Activated T-cell treated with anti-CD3 and anti-CD28 coated beads, Interleukin-2, amount 50 U/mL, for 24 hours (primary cell): ENCODE data around the gene TMCC2.
"Not testable (repeated sequence)": the region's sequence is repeated elsewhere in the genome, so short reads cannot be mapped to it uniquely, and the experiment has no call there.

Experiments
- DNase-seq: peaks from one replicate; pipeline ENCODE4 v3.0.0-alpha.2; 2020
- H3K27ac Mint-ChIP-seq: 2 replicates; pipeline ENCODE4 v1.8.0; 2020; ENCODE audit warnings: mild to moderate bottlenecking, mixed read lengths
- H3K27me3 Mint-ChIP-seq: 2 replicates; pipeline ENCODE4 v1.8.0; 2020; ENCODE audit warnings: mixed read lengths
- H3K36me3 Mint-ChIP-seq: 2 replicates; pipeline ENCODE4 v1.8.0; 2020; ENCODE audit warnings: low read depth, mixed read lengths
- H3K4me1 Mint-ChIP-seq: 2 replicates; pipeline ENCODE4 v1.8.0; 2020; ENCODE audit warnings: low read depth, mixed read lengths
- H3K4me3 Mint-ChIP-seq: 2 replicates; pipeline ENCODE4 v1.8.0; 2020; ENCODE audit warnings: mild to moderate bottlenecking, moderate library complexity, mixed read lengths
- H3K9me3 Mint-ChIP-seq: 2 replicates; pipeline ENCODE4 v1.8.0; 2020; ENCODE audit warnings: mixed read lengths

TMCC2 gene

DNA sequence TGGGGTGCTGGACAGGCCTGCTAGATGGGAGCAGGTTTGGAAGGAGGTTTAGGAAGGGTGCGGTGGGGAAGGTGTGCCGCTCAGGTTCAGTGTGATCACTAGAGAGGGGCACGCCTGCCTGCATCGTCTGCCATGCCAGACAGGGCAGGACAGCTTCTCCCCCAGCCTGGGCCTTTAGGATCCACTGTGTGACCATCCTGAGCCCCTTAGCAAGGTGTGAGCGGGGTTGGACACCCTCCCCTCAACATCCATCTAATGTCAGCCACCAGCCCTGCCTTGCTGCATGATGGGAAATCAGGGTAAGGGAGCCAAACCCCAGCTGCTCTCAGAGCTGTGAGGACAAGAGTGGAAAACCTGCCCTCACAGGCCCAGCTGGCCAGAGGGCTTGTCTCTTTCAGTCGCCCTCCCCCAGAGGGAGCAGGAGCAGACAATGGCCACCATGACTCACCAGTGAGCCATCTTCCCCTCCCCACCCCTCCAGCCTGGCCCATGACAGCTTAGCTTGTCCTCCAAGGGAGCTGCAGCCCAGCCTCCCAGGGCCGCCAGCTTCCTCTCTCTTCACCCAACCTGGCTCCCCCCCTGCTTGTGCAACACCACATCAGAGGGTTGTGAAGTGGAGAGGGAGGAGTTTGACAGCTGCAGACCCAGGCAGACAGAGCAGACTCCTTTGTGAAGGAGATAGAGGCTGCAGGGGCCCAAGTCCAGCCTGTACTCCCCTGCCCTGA is 56.8 kb downstream of the TMCC2 start:
- Mint-ChIP-seq H3K27me3 (no peaks in the 10 kb centered on the region), H3K9me3 (no peaks in the 10 kb centered on the region), H3K27ac (peak overlapping the region; percentile 73), H3K4me1 (peaks cover 82% of the 10 kb centered on the region), H3K36me3 (no peaks in the 10 kb centered on the region), H3K4me3 (peak overlapping the region; percentile 26)
- peak; percentile 80 for DNase-seq

DNA sequence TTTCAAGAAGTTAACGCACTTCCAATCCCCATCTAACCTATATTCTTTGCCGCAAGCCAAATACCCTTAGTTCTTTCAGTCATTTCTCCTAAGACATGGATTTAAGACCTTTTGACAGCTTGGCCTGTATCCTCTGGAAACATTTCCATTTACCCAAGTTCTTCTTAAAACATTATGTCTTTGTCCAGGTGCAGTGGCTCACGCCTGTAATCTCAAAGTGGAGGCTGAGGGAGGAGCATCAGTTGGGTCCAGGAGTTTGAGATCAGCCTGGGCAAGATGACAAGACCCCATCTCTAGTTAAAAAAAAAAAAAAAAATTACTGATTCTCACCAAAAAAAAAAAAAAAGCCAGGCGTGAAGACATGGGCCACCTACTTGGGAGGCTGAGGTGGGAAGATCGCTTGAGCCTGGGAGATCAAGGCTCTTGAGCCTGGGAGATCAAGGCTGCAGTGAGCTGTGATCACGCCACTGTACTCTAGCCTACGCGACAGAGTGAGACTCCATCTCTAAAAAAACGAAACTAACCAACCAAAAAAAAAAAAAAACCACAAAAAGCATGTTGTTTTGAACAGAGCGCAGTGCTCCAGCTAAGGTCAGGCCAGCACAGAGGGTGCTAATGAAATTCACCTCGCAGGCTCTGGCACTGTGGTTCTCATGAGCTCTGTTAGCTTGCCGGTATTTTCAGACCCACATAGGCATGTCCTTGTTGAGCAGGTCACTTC is 57.8 kb downstream of the TMCC2 start:
- no peaks in the 10 kb centered on the region for H3K27me3 Mint-ChIP-seq
- peaks cover 74% of the 10 kb centered on the region for H3K4me1 Mint-ChIP-seq
- H3K27ac Mint-ChIP-seq, result peak overlapping the region; percentile 83
- peak; percentile 66 for DNase-seq
- no peaks in the 10 kb centered on the region for H3K9me3 Mint-ChIP-seq
- H3K36me3 Mint-ChIP-seq, result no peaks in the 10 kb centered on the region
- peak overlapping the region; percentile 26 for H3K4me3 Mint-ChIP-seq

DNA sequence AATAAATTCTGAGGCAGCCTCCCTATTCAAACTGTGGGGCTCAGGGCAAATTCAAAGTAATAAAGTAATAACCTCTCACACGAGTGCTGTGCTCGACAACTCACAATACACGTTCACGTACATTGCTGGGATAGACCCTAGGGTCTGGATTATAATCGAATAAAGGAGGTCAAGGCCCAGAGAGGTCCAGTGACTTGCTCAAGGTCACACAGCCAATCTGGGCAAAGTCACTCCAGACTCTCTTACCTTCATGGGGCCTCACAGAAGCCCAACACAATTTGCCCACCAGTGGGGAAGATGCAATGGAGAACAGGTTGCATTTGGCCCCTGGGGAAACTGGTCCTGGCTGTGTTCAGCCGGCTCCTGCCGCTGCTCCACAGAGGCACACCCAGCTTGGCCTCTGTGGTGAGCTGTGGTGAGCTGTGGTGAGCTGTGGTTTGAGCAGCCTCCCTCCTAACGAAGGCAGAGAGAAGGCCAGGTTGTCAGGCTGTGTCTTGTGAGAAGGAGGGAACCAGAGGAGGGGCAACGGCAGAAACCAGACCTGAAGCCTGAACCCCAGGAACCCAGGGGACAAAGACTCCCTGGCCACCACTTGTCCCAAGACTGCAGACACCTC is 58.7 kb downstream of the TMCC2 start:
- Mint-ChIP-seq H3K36me3 (no peaks in the 10 kb centered on the region), H3K27ac (peak overlapping the region; percentile 83), H3K4me1 (peaks cover 74% of the 10 kb centered on the region), H3K27me3 (no peaks in the 10 kb centered on the region), H3K9me3 (no peaks in the 10 kb centered on the region), H3K4me3 (peak overlapping the region; percentile 26)
- peak; percentile 69 for DNase-seq

DNA sequence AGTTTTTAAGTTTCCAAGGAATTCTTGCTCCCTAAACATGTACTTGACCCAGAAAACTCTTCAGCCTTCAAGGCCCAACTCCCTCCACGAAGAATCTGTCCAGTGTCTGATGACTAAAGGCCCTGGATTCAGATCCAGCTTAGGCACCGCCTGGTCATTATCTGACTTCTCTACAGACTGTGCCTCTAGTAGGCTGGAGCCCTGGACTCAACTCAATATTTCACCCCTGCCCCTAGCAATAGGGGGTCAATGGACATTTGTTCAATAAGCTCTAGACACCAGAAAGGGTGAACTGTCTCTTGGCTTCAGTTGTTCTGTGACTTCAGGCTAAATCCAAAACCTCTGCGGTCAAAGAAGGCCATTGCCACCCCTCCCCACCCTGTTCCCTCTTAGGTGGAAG is 59.3 kb downstream of the TMCC2 start:
- Mint-ChIP-seq H3K9me3 (no peaks in the 10 kb centered on the region), H3K27ac (no peak overlapping the region), H3K4me3 (no peak overlapping the region), H3K4me1 (peaks cover 80% of the 10 kb centered on the region), H3K36me3 (no peaks in the 10 kb centered on the region), H3K27me3 (no peaks in the 10 kb centered on the region)
- DNase-seq, result no peak

DNA sequence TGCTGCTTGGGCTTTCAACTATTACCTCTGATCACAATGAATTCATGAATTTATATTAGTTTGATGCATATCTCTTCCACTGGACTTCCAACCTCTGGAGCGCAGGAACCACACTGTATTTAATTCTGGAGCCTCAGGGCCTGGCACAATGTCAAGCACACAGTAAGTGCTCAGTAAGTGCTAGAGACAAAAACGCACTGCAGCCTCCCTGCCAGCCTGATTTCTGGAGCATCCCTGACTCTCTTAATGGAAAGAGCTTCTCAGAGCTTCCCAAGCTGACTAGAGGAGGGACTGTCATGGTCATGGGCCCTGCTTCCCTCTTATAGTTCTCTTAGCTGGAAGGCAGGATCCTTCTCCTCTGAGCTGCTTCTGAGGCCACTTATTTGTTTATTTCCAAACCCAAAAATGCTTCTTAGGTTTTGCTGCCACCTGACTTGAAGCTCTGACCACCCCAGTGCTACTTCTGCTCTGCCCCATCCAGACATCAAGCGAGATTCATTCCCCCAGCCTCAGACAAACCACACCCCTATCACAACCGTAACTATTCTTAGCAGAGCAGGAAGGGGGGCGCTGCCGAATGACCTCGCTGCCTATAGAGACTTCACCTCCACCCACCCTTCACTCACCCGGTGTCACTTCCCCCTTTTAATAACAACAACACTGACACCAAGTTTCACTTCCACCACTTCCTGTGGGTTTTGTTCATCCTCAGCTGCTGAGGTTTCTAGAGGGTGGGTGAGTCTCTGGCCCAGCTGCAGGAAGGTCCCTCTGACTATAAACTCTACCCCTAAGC is 60.2 kb downstream of the TMCC2 start:
- H3K9me3 Mint-ChIP-seq, result no peaks in the 10 kb centered on the region
- DNase-seq, result peak; percentile 76
- no peaks in the 10 kb centered on the region for H3K27me3 Mint-ChIP-seq
- peak overlapping the region; percentile 85 for H3K27ac Mint-ChIP-seq
- H3K36me3 Mint-ChIP-seq, result no peaks in the 10 kb centered on the region
- peaks cover 72% of the 10 kb centered on the region for H3K4me1 Mint-ChIP-seq
- H3K4me3 Mint-ChIP-seq, result peak overlapping the region; percentile 47

DNA sequence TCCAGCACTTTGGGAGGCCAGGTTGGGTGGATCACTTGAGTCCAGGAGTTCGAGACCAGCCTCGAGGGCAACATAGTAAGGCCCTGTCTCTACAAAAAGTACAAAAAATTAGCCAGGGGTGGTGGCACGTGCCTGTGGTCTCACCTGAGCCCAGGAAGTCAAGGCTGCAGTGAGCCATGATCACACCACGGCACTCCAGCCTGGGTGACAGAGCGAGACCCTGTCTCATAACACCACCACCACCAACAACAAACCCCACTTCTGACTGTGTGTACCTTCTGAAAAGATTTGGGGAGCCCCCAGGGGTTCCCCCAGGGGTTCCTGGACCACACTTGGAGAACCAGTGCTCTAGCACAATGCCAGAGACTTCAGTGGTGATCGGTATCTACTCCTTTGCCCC is 63.9 kb downstream of the TMCC2 start:
- Mint-ChIP-seq H3K4me3 (no peak overlapping the region), H3K27ac (no peak overlapping the region), H3K27me3 (no peaks in the 10 kb centered on the region), H3K36me3 (no peaks in the 10 kb centered on the region), H3K9me3 (no peaks in the 10 kb centered on the region), H3K4me1 (peaks cover 63% of the 10 kb centered on the region)
- DNase-seq, result no peak

DNA sequence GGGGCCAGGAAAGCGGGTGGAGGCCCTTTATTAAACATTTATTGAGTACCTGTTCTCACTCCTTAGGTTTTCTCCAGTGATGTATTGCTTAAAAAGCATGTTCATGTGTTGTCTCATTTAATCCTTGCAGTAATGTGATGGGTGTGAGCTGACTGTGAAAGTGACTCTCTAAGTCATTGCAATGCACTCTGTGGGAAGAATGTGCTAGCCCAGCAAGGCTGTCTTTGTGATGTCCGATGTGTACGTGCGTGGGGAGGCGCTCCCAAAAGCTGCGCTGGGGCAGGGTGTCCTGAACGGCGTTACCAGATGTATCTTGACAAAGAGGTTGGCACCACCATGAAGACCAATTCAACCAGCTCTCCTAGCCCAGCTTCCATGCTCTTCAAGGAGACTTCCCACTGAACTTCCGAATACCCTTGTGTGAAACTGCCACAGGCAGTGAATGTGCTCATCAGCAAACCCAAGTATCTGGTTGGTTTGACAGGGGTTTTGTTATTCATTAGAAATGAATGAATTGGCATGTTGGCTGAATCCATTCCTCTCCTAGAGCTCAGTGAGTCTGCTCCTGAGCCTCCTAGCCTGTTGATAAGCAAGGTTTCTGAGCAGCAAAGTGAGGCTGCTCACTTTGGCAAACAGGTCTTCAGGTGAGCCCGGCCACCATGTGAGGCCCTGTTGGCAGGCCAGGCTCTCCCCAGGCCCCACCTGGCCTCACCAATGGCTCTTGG is 65.8 kb downstream of the TMCC2 start:
- no peak overlapping the region for H3K27ac Mint-ChIP-seq

DNA sequence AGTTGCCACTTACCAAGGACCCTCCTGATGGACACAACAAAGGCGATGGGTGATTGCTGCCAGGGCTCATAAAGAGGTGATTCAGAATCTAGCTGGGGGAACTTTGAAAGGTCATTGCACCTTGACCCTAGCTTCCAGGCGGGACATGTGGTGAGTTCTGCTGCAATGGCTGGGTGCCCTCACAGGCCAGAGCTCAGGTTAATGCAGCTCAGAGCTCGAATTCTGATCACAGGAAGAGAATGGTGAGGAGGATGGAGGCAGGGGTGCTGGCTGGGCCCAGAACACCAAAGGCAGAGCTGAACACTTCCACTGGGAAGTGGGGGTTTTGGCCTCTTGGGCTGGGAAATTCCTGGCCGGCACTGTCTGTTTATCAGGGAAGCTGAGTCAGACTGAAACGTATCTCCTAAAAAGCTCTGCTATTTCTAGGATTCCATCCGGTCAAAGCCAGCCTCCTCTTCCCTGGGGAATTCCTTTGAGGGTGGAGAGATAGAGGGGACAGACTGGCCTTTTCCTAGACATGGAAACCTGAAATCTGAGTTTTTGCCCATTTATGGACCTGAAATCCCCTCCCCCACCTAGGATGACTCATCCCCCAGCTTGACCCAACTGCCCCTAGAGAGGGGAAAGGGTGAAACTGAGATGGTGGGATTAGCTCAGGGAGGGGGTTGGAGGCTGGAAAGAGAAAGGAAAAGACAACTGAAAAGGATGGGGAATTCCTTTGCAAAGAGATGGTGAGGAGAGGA is 66.6 kb downstream of the TMCC2 start:
- Mint-ChIP-seq H3K4me3 (no peak overlapping the region), H3K27ac (peak overlapping the region; percentile 68), H3K4me1 (peaks cover 53% of the 10 kb centered on the region), H3K27me3 (no peaks in the 10 kb centered on the region), H3K36me3 (no peaks in the 10 kb centered on the region), H3K9me3 (no peaks in the 10 kb centered on the region)
- no peak for DNase-seq

More for the DNA sequence above, 65.8 kb downstream of the TMCC2 start:
- DNase-seq, result no peak
- Mint-ChIP-seq H3K27me3 (no peaks in the 10 kb centered on the region), H3K4me1 (peaks cover 57% of the 10 kb centered on the region), H3K4me3 (no peak overlapping the region), H3K36me3 (no peaks in the 10 kb centered on the region), H3K9me3 (no peaks in the 10 kb centered on the region)

DNA sequence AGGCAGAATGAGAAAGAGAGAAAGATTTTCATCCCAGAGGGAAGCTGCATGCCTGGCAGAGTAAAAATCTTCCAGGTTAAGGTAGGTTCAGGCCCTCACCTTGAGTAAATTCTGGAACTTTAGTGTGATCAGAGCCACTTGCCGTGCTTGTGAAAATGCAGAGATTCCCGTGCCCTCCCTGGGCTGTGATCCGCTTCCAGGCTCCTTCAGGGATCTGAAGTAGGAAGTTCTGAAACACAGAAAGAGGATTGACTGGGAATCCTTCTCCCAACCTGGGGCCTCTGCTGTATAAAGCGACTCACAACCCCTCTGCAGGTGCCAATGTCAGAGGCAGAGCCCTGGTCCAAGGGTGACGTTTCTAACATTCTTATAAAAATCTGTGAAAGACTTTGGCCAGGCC is 67.2 kb downstream of the TMCC2 start:
- H3K9me3 Mint-ChIP-seq, result no peaks in the 10 kb centered on the region
- peak overlapping the region; percentile 52 for H3K27ac Mint-ChIP-seq
- H3K36me3 Mint-ChIP-seq, result no peaks in the 10 kb centered on the region
- DNase-seq, result no peak
- H3K4me3 Mint-ChIP-seq, result no peak overlapping the region
- peaks cover 52% of the 10 kb centered on the region for H3K4me1 Mint-ChIP-seq
- H3K27me3 Mint-ChIP-seq, result no peaks in the 10 kb centered on the region

DNA sequence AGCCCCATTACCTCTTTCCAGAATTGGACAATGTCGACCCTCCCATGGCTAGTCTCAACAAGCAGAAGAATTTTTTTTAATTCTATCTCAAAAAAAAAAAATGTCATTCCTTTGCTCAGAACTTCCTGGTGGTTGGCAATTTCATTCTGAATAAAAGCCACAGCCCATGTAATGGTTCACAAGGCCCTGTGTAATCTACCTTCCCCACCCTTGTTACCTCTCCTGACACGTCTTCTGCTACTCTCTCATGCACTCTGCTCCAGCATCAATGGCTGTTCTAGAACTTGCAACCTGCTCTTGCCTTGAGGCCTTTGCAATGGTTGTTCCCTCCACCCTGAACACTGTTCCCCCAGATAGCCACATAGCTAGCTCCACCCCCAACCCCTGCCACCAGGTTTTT is 68.4 kb downstream of the TMCC2 start:
- H3K27me3 Mint-ChIP-seq, result no peaks in the 10 kb centered on the region
- no peak overlapping the region for H3K27ac Mint-ChIP-seq
- H3K4me1 Mint-ChIP-seq, result peaks cover 56% of the 10 kb centered on the region
- H3K4me3 Mint-ChIP-seq, result no peak overlapping the region
- H3K9me3 Mint-ChIP-seq, result no peaks in the 10 kb centered on the region
- peaks cover 3% of the 10 kb centered on the region for H3K36me3 Mint-ChIP-seq
- DNase-seq, result no peak

DNA sequence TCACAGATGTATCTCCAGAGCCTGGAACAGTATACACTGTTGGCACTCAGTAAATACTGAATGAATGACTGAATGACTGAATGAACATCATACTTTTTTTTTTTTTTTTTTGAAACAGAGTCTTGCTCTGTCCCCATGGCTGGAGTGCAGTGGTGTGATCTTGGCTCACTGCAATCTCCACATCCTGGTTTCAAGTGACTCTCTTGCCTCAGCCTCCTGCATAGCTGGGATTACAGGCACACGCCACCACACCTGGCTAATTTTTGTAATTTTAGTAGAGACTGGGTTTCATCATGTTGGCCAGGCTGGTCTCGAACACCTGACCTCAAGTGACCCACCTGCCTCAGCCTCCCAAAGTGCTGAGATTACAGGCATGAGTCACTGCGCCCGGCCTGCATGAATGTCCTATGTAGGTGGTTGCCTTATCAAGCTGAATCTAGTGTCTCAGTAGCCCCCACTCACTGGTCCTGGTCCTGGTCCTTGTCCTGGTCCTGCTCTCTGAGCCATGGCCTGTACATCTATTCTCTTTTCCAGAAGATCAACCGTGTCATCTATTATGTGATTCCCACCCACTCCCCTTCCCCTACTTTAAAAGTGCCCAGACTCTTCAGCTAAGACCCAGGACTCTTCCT is 69.9 kb downstream of the TMCC2 start:
- H3K4me1 Mint-ChIP-seq, result peaks cover 55% of the 10 kb centered on the region
- not testable (repeated sequence) for H3K27ac Mint-ChIP-seq, H3K4me3 Mint-ChIP-seq, DNase-seq, H3K27me3 Mint-ChIP-seq, H3K9me3 Mint-ChIP-seq, H3K36me3 Mint-ChIP-seq

DNA sequence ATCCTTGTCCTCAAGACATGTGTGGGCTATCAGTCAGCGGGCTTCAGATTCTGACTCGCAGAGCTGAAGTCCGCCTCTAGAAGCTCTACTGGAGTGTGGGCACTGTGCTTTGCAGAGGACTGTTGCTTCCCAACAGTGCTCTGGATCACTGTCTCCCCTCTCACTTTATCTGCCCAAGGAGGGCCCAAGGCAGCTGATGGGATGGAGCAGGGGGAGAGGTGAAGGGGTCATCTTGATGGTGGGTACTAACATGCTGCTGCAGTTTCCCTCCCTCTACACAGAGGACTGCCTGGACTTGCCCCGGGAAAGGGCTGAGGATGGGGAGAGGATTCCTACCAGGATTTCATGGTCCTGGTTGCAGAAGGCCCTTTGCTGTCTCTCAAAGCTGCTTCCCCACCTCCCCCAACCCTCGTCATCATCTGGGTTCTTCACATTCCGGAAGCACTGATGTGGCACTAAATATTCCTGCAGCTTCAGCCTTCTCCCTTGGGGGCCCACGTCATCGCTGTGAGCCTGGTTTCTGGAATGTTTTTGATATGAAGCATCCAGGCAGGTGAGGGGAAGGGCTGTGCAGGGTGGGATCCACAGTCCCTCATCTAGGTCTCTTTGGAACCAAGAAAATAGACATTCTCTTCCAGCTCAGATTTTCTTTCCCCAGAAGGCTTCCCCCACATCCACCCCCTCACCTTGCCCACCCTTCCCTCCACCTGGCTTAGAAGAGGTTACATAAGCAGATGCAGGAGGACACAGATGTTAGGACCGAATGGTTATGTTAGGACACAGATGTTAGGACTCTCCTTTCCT is 70.6 kb downstream of the TMCC2 start:
- H3K27ac Mint-ChIP-seq, result no peak overlapping the region
- H3K9me3 Mint-ChIP-seq, result no peaks in the 10 kb centered on the region
- H3K4me1 Mint-ChIP-seq, result peaks cover 53% of the 10 kb centered on the region
- no peak overlapping the region for H3K4me3 Mint-ChIP-seq
- DNase-seq, result no peak
- peaks cover 10% of the 10 kb centered on the region for H3K36me3 Mint-ChIP-seq
- no peaks in the 10 kb centered on the region for H3K27me3 Mint-ChIP-seq
